HFFc6 (cell line): ENCODE data around the gene C17orf114.

ENCODE experiments used
- DNase-seq: peaks from one replicate; pipeline ENCODE4 v3.0.0-alpha.2; 2018
- H3K27ac Mint-ChIP-seq: 2 replicates; pipeline ENCODE4 v1.8.0; 2020; ENCODE audit warnings: mild to moderate bottlenecking, mixed read lengths
- H3K27me3 Mint-ChIP-seq: 2 replicates; pipeline ENCODE4 v1.8.0; 2021; ENCODE audit warnings: mild to moderate bottlenecking, moderate library complexity, mixed read lengths; ENCODE audit not compliant: insufficient read depth
- H3K36me3 Mint-ChIP-seq: 2 replicates; pipeline ENCODE4 v1.8.0; 2021; ENCODE audit warnings: low read depth, mixed read lengths
- H3K4me1 Mint-ChIP-seq: 2 replicates; pipeline ENCODE4 v1.8.0; 2020; ENCODE audit warnings: low read depth, mixed read lengths
- H3K4me3 Mint-ChIP-seq: 2 replicates; pipeline ENCODE4 v1.8.0; 2020; ENCODE audit warnings: mild to moderate bottlenecking, moderate library complexity, mixed read lengths
- H3K9me3 Mint-ChIP-seq: 2 replicates; pipeline ENCODE4 v1.8.0; 2020; ENCODE audit warnings: mild to moderate bottlenecking, mixed read lengths
- TF ChIP-seq, protein P1 (sequence below): fragments of 200-600 bp; sonication (generic); IDR thresholded peaks from 2 replicates; pipeline ENCODE4 v1.5.0; 2021; ENCODE audit warnings: antibody characterized with exemption, mild to moderate bottlenecking

Gene C17orf114

DNA sequence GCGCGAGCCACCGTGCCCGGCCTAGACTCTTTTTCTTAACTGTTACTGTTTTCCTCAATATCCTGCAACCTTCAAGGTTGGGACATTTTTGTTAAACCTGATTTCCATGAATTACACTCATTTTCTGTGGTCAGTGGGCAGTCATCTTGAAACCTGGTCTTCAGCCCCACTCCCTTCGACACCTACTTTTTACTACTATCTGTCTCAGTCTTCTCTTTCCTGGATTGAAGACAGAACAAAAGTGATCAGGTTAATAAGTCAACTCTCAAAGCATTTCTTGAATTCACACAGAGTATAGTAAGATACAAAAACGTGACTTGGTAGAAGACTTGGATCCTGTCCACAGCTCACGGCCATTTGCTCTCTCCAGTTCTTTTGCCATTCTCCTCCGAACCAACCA is 37.1 kb upstream of the C17orf114 start:
- DNase-seq, result no peak
- TF ChIP-seq, protein P1, sequence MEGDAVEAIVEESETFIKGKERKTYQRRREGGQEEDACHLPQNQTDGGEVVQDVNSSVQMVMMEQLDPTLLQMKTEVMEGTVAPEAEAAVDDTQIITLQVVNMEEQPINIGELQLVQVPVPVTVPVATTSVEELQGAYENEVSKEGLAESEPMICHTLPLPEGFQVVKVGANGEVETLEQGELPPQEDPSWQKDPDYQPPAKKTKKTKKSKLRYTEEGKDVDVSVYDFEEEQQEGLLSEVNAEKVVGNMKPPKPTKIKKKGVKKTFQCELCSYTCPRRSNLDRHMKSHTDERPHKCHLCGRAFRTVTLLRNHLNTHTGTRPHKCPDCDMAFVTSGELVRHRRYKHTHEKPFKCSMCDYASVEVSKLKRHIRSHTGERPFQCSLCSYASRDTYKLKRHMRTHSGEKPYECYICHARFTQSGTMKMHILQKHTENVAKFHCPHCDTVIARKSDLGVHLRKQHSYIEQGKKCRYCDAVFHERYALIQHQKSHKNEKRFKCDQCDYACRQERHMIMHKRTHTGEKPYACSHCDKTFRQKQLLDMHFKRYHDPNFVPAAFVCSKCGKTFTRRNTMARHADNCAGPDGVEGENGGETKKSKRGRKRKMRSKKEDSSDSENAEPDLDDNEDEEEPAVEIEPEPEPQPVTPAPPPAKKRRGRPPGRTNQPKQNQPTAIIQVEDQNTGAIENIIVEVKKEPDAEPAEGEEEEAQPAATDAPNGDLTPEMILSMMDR, result no peak
- Mint-ChIP-seq H3K27ac (no peak overlapping the region), H3K4me1 (peaks cover 42% of the 10 kb centered on the region), H3K9me3 (no peaks in the 10 kb centered on the region), H3K27me3 (no peaks in the 10 kb centered on the region), H3K4me3 (no peak overlapping the region), H3K36me3 (no peaks in the 10 kb centered on the region)

DNA sequence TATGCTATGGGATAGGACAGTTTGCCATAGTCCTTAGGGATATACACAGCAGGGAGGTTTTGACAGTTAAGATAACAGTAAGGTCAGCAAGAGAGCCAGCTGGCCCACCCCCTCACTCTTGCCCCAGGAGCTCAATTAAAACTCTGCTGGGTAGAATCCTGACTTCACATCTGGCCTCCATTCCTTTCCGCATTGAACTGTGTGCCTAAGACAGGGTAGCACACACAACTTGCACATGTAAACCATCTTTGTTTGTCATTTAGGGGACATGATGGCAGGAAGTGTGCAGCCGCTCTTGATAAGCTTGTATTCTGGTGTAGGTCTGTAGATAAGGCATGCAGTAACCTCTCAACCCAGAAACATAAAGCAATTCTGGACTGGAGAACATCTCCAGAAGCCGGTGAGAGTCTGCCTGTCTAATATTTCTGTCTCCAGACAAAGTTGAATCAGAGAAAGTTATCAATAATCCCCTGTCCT is 36.2 kb upstream of the C17orf114 start:
- Mint-ChIP-seq H3K36me3 (no peaks in the 10 kb centered on the region), H3K27ac (no peak overlapping the region), H3K4me3 (no peak overlapping the region), H3K9me3 (no peaks in the 10 kb centered on the region), H3K27me3 (no peaks in the 10 kb centered on the region), H3K4me1 (peaks cover 45% of the 10 kb centered on the region)
- DNase-seq, result no peak
- TF ChIP-seq, protein P1, result no peak

DNA sequence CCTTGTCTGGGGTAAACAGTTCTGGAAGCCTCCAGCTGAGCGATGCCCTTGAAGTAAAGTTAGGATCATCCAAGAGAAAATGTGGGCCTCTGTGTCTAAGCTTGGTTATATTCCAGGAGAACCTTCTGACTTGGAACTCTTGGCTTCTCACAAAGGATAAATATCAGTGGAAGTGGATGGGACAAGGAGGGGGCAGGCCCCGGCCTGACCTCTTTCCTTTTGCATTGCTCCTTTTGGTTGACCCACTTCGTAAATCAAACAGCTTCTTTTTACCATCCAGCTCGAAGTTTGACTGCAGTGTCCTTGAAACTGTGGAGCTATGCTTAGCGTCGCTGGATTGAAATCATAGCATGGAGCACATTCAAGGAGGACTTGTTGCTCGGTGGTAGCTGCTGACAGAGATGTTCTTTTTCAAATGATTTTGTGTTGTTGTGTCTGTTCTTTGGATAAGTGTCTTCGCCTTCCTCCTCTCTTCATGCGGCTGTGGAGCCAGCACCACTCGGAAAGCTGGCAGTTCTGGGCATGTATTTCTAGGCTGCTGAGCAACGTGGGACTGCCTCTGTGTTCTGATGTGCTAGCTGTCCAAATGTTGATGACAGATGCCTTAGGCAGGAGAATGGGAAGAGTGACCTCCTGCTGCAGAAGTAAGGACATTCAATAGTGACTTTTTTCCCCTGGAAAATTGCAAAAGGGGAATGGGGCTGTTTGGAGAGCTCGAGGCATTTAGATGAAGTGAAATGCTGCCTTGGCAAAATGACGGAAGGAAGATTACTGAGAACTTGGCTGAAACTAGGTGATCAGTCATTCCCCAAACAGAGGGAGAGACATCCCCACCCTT is 35.6 kb upstream of the C17orf114 start:
- DNase-seq, result no peak
- Mint-ChIP-seq H3K36me3 (no peaks in the 10 kb centered on the region), H3K9me3 (no peaks in the 10 kb centered on the region), H3K27me3 (no peaks in the 10 kb centered on the region), H3K4me1 (peaks cover 45% of the 10 kb centered on the region), H3K27ac (no peak overlapping the region), H3K4me3 (no peak overlapping the region)
- TF ChIP-seq, protein P1, result no peak

DNA sequence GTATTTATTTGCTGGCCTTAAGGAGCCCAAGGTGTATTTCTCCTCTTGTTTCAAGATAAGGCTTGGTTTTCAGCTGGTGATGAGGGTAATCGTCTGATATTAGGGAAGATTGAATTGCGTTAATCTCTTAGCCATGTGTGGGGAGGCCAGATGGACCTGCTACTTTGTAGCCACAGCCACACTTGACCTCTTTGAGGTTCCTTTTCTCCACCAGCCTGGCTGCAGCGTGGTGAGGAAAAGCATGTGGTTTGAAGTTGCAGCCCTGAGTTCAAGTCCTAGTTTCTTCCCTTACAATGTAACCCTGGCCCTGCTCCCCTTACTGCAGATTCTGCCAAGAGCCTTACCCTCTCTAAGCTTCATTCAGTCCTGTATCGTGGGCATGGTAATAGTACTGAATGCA is 34.1 kb upstream of the C17orf114 start:
- no peaks in the 10 kb centered on the region for H3K9me3 Mint-ChIP-seq
- no peak for DNase-seq
- peaks cover 45% of the 10 kb centered on the region for H3K4me1 Mint-ChIP-seq
- no peaks in the 10 kb centered on the region for H3K36me3 Mint-ChIP-seq
- TF ChIP-seq, protein P1, result no peak
- H3K27me3 Mint-ChIP-seq, result no peaks in the 10 kb centered on the region
- no peak overlapping the region for H3K4me3 Mint-ChIP-seq
- no peak overlapping the region for H3K27ac Mint-ChIP-seq

DNA sequence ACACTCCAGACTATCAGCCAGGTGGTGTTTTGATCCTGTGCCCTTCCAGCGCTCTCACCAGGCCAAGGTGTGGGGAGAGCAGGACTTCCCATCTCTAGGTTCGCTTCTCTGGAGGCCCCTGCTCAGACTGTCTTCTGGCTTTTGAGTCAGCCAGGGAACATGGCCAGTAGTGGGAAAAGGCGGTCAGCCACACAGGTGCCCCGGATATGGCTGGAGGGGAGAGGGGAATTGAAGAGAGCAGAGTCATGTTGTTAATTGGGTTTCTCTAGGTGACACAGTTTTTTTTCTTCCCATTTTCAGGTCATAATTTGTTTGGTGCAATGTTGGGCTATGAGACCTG is 32.5 kb upstream of the C17orf114 start:
- DNase-seq, result no peak
- Mint-ChIP-seq H3K9me3 (no peaks in the 10 kb centered on the region), H3K36me3 (no peaks in the 10 kb centered on the region), H3K4me3 (peak overlapping the region; percentile 94), H3K4me1 (peaks cover 32% of the 10 kb centered on the region), H3K27ac (peak overlapping the region; percentile 81; the same call in 1 of the 2 replicates), H3K27me3 (no peaks in the 10 kb centered on the region)
- TF ChIP-seq, protein P1, result no peak
